Femur (tissue), 1 donor: ENCODE results near the gene RHOT2.
"Not testable (repeated sequence)": the region's sequence is repeated elsewhere in the genome, so short reads cannot be mapped to it uniquely, and the experiment has no call there.

Experiments used
- DNase-seq: peaks from one replicate; pipeline ENCODE4 v3.0.0-alpha.2; 2017

The RHOT2 gene

DNA sequence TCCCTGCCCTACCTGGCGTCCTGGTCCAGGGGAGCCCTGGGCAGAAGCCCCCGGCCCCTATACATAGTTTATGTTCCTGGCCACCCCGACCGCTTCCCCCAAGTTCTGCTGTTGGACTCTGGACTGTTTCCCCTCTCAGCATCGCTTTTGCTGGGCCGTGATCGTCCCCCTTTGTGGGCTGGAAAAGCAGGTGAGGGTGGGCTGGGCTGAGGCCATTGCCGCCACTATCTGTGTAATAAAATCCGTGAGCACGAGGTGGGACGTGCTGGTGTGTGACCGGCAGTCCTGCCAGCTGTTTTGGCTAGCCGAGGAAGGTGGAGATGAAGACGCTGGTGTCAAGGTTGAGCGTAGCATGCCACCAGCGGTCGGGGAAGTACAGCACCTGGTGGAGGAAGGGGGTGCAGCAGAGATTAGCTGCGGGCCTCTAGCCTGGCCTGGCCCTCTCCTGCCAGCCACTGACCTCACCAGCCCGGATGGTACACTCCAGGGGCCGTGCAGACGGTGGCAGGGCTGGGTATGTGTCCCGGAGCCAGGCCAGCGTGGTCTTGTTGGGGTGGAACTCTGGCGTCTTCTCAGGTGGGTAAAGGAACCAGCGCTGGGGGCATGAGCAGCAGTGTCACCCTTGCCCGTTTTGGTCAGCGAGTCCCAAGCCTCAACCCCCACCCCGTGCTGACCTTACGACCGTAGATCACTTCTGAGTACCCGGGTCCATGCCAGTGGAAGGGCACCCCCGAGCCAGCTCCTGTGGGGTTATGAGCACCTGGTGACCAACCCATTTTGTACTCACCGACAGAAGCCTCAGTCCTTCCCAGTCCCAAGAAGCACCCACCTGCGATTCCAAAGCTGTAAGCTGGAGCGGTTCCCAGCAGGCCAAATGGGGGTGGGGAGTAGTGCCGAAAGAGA is 14.8 kb downstream of the RHOT2 start:
- no peak for DNase-seq

DNA sequence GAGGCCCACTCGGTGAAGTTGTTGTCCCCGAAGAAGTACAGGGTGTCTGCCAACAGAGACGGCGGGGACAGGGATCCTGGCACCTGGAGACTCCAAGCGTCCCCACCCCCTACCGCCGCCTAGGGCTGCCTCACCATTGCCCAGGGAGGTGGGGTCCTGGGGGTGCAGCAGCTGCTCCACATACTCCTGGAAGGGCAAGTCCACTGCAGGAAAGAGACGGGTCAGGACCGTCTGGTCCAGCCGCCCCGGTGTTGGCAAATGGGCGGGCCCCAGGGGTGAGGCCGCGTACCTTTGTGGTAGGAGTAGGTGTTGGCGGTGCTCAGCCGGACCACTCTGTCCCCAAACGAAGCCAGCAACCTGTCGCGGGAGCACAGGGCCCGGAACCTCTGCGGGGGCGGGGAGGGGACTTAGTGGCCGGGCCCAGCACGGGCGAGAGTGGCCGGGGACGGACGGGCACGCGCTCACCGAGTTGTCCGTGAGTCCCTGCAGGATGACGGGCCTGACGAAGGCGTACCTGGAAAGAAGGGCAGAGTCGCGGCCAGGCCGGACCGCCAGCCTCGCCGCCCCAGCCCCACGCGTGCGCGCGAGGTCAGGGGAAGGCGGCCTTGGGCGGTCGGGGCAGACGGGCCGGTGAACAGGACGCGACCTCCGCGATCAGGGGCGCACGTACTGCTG is 15.6 kb downstream of the RHOT2 start:
- no peak for DNase-seq

- peak; percentile 98 for DNase-seq
These were observed 16.3 kb downstream of the RHOT2 start, which contains the start of gene JMJD8 for GRCh38 chr16:684071-684794. Gene JMJD8, minus strand, starts transcription at chr16:684334. Its CDS starts 15 bp downstream, at chr16:684319.

- DNase-seq = no peak
These were observed 17.2 kb downstream of the RHOT2 start for GRCh38 chr16:684961-685696.

- DNase-seq = no peak
These were observed 18.0 kb downstream of the RHOT2 start for GRCh38 chr16:685967-686366.

DNA sequence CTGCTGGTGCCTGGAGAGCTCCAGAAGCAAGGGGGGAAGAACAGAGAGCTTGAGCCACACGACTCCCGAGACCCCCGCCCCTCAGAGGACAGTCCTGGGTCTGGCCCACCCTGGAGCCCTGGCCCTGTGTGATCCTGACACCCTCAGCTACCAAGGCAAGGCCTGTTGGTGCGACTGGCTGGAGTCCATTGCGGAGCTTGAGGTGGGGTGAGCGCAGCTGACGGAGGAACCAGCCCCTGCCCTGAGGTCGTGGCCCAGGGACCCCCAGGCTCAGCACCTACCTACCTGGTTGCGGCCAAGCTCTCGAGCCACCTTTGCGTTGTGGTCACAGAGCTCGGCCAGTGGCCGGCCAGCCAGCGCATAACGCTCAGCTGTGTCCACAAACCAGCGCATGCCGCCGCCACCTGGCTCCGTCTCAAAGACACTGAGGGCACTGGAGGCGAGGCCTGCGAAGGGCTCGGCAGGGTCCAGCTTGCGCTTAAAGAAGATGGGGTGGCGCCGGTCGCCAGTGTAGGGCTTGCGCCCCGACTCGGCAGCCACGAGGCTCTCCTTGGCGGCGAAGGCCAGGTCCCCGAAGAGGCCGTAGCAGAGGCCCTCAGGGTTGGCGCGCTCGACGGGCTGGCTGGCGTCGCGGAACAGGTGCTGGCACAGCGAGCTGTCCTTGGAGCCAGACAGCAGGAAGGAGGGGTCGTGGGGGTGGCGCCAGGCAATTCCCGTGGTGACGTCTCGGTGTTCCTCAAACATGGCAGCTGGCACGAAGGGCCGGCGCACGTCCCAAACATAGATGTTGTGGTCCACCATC is 18.7 kb downstream of the RHOT2 start:
- DNase-seq = no peak

DNA sequence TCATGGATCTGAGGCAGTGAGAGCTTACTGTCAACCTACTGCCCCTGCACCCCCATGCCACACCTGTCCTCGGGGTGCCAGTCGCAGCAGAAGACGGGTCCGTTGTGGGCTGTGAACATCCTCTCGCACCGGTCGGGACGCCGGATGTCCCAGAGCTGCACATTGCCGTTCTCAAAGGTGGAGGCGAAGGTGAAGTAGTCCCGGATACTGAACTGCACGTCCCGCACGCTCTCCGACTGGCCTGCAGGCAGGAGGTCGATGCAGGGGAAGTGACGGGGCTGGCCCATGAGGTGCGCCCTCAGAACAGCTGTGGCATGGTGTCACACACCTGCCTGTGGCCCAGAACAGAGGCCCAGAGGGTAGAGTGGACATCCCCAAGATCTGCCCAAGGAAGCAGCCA is 19.6 kb downstream of the RHOT2 start:
- no peak for DNase-seq

GRCh38 chr16:689175-689897 is 21.4 kb downstream of the RHOT2 start:
- no peak for DNase-seq

- DNase-seq = not testable (repeated sequence)
These were observed 23.3 kb downstream of the RHOT2 start for GRCh38 chr16:691242-691641.

GRCh38 chr16:692356-693108 is 24.6 kb downstream of the RHOT2 start:
- DNase-seq = no peak

DNA sequence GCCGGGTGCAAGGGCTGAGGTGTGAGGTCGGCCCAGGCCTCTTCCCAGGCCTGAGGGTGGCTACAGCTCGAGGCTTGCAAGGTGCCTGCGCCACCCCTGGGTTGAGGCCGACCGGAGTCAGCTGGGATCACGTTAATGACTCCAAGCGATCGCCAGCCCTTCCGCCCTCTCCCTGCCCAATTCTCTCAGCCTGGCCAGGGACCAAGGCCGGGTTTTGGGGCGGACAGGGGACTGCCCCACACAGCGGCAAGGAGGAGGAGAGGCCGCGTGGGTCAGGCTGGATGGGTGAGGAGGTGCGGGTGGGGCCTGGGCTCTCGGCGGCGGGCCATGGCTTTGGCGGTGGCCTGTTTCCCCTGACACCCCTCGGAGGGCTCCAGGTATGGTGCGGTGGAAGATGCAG is 25.4 kb downstream of the RHOT2 start:
- no peak for DNase-seq

GRCh38 chr16:693766-694165 is 25.8 kb downstream of the RHOT2 start:
- DNase-seq = no peak

DNA sequence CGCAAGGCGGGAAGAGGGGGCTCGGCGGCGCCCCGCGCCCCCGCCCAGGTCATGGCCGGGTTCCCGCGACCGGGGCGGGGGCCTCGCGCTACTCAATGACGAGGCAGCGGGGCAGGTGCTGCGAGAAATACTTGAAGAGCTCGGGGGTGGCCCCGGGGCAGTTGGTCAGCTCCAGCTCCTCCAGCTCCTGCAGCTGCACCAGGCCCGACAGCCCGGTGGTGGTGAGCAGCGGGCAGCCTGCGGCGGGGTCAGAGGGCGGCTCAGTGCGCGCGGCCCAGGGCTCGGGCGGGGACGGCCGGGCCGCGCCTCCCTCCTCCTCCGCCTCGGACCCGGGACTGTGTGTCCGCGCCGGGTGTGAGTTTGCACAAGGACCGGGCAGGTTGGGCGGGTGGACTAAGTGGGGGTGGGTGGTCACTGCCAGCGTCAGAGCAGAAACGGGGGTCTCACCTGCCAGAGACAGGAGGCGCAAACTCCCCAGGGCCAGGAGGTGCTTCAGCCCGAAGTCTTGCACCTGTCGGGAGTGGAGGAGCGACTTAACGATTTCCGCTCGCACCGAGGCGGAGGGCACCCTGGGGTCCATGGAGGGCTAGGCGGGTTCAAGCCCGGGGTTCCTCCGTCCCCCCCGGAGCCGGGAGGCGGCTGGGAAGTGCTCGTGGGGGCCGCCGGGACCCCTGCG is 26.4 kb downstream of the RHOT2 start:
- DNase-seq = no peak

GRCh38 chr16:694863-695354 is 27.0 kb downstream of the RHOT2 start:
- no peak for DNase-seq

- DNase-seq = no peak
These were observed 27.6 kb downstream of the RHOT2 start for GRCh38 chr16:695355-696089.

DNA sequence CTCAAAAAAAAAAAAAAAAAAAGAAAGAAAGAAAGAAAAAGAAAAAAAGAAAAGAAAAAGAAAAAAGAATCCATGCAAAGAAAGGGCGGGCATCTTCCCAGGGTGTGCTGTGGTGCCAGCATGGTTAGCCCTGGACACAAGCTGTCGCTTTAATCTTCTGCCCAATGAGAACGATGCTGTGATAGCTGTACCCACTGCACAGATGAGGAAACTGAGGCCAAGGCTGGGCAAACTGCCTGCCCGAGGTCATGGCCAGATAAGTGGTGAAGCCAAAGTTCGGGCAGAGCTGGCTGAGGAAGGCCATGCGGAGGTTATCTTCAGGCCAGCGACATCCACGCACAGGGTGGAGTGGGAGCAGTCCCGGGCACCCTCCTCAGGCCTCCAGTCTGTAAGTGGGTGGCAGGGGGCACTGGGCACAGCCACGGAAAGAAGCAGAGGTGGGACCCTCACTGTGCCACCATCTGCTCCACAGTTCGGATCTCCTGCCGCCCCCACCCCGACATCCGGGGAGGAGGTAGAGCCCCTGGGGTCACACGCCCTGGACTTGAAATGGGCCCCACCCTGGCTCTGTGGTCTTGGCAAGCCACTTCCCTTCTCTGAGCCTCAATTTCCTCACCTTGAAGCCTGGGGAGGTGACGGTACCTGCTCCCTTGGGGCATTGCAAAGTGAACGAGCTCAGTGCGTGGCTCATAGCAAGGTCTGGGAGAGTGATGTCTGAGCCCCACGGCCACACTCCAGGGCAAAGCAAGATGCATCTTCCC is 31.2 kb downstream of the RHOT2 start:
- no peak for DNase-seq

DNA sequence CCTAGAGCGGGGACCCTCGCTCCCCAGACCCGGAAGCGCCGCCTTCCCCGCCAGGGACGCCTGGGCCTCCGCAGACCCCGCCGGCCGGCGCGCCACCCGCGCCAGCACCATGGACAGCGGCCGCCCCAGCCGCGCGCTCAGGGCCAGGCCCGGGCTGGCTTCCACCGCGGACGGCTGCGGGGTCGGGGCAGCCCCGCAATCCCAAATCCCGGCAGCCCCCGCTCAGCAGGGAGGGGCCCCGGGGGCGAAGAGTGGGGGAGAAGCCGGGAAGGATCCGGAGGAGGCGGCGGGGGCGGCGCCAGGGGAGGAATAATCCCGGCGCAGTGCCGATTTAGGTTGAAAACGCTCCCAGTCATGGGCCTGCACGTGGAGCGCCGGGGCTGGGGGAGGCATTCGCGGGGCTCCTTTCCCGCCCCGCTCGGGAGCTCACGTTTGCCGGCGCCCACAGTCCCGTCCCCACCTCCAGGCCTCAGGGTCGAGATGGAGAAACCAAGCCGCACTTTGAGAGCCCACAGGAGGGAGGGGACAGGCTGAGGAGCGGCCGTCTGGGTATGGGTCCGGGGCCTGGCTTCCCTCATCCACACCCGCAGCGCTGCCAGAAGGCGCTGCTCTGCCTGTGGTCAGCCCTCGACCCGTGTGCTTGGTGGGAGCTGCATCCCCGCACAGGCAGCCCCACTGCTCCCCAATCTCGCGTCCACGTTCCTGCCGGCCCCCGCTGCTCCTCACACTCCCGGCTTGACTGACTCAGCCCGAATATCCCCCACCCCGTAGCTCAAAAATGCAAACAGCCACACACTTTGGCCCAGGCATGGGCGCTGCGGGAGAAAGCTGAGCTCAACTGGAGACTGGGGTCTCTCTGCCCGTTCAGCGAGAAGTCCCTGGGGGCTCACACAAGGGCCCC is 33.0 kb downstream of the RHOT2 start:
- no peak for DNase-seq
